NOMO-1 treated with DMSO at 0.1 percent for 48 hours (cell line): ENCODE measurements around the gene SEMA4G.

Experiments used
- DNase-seq: peaks from one replicate; lab custom pipeline; 2025; ENCODE audit not compliant: unreplicated experiment; lab: John Stamatoyannopoulos, UW

Gene SEMA4G, protein sequence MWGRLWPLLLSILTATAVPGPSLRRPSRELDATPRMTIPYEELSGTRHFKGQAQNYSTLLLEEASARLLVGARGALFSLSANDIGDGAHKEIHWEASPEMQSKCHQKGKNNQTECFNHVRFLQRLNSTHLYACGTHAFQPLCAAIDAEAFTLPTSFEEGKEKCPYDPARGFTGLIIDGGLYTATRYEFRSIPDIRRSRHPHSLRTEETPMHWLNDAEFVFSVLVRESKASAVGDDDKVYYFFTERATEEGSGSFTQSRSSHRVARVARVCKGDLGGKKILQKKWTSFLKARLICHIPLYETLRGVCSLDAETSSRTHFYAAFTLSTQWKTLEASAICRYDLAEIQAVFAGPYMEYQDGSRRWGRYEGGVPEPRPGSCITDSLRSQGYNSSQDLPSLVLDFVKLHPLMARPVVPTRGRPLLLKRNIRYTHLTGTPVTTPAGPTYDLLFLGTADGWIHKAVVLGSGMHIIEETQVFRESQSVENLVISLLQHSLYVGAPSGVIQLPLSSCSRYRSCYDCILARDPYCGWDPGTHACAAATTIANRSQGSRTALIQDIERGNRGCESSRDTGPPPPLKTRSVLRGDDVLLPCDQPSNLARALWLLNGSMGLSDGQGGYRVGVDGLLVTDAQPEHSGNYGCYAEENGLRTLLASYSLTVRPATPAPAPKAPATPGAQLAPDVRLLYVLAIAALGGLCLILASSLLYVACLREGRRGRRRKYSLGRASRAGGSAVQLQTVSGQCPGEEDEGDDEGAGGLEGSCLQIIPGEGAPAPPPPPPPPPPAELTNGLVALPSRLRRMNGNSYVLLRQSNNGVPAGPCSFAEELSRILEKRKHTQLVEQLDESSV

GRCh38 chr10:100969187-100970075, at the start of gene SEMA4G:
SEMA4G (plus strand) TSS chr10:100969504; CDS start chr10:100972913, 3,409 bp downstream.
- DNase-seq = no peak

DNA sequence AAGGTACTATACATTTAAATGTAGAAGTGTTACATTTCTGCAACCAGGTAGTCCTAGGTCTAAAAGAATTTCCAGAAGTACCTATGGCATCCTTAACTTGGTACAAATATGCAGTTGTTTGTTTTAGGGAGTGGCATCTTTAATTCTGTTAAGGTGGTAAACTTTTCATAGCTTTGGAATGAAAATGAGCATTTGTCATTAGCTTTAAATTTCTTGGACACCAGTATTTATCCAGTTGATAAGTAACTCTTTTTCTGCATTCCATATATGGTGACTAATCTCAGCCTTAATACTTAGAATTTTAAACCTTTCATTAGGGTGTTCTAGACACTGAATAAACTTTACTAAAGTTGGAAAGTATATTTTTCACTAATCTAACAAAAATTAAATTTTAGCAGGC, 45.7 kb upstream of the SEMA4G start:
- no peak for DNase-seq

DNA sequence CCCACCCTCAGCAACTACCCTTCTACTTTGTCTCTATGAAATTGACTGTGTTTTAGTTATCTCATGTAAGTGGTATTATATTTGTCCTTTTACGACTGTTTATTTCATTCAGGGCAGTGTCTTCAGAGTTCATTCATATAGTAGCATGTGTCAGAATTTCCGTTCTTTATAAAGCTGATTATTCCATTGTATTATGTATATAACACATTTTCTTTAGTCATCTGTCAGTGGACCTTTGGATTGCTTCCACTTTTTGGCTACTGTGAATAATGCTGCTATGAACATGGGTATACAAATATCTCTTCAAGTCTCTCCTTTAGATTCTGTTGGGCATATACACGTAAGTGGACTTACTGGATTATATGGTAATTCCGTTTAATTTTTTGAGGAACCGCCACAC, 42.0 kb upstream of the SEMA4G start:
- DNase-seq = no peak

- no peak for DNase-seq
These were observed 41.3 kb upstream of the SEMA4G start for GRCh38 chr10:100928039-100928438.

GRCh38 chr10:100930368-100930767, 38.9 kb upstream of the SEMA4G start:
- DNase-seq = no peak

- peak; percentile 5 for DNase-seq
These were observed 35.1 kb upstream of the SEMA4G start for GRCh38 chr10:100934084-100934659.

DNA sequence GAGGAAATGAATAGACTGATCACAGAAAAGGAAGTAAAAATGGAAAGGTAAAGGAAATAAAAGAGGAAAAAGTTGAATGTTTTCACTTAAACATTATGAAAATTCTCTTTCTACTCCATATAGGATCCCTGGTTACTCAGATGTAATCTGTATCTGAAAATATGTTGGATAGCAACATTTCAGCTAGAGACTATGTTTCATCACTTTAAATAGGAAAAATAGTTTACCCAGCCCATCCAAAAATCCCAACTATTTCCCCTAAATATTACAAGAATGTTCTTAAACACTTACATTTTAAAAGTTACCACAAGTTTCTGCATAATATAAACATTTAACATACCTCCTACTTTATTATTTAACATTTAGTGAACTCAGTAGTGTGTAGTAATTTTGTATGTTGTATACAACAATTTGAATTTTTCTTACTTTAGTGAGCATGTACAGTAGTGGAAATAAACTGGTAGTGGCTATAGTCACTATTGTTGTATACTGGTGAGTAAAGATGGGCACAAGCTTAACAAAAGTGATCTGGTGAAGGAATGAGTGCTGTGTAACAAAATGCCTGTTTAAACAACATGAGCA, 29.4 kb upstream of the SEMA4G start:
- no peak for DNase-seq

DNA sequence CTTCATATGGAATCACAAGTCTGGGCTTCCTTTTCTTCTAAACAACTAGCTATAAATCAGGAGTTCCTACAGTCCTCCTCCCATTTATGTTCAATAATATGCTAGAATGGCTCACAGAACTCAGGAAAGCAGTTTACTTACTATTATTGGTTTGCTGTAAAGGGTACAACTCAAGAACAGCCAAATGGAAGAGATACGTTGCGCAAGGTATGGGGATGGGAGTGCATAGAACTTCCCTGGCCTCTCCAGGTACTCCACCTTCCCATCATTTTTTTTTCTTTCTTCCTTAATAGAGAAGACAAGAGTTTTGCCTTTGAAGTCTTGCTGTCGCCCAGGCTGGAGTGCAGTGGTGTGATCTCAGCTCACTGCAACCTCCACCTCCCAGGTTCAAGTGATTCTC, 27.1 kb upstream of the SEMA4G start:
- no peak for DNase-seq

GRCh38 chr10:100943508-100943907, 25.8 kb upstream of the SEMA4G start:
- no peak for DNase-seq

DNA sequence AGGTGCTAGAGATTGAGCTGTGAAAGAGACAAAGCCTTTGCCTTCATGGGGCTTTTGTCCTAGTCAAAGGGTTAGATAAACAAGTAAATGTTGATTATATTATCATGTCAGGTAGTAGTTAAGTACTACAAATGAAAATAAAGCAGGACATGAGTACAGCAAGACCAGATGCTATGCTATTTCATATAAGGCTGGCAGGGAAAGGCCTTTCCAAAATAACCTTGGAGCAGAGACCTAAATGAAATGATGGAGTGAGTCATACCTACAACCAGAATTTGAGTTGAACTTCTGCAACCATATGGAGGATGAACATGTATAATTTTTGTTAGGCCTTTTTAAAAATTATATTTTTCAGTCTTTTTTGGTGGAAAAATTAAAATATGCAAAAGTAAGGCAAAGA, 23.6 kb upstream of the SEMA4G start:
- DNase-seq = no peak

GRCh38 chr10:100948916-100949315, 20.4 kb upstream of the SEMA4G start:
- no peak for DNase-seq

DNA sequence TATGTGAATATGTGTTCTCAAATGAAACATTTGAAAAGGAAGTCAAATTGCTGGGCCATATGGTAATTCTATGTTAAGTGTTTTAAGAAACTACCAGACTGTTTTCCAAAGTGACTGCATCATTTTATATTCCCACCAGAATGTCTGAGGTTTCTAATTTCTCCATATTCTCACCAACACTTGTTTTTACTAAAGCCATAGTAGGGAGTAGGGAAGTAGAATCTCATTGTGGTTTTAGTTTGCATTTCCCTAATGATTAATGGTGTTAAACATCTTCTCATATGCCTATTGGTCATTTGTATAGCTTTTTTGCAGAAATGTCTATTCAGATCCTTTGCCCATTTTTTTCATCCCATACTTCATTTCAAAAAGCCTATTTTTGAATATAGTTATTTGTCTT, 9.1 kb upstream of the SEMA4G start:
- no peak for DNase-seq

GRCh38 chr10:100962351-100963080, 6.8 kb upstream of the SEMA4G start:
- no peak for DNase-seq

GRCh38 chr10:100963826-100964225, 5.5 kb upstream of the SEMA4G start:
- DNase-seq = no peak

DNA sequence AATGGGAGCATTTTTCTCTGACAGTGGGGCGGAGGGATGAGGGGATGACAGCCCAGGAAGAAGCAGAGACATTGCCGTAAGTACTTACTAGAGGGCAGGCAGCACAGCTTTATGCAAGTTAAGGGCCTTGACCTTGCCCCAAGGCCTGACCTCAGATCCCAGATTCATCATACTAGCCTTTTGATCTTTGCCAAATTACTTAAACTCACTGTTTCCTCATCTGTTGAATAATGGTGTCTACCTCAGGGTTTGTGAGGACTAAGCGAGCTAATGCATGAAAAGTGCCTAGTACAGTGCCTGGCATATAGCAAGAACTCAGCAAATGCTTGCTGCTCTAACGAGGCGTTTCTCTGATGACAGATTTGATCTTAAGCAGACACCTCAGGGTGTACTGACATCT, 3.5 kb upstream of the SEMA4G start:
- DNase-seq = no peak

- no peak for DNase-seq
These were observed 2.4 kb upstream of the SEMA4G start for GRCh38 chr10:100966887-100967286.

DNA sequence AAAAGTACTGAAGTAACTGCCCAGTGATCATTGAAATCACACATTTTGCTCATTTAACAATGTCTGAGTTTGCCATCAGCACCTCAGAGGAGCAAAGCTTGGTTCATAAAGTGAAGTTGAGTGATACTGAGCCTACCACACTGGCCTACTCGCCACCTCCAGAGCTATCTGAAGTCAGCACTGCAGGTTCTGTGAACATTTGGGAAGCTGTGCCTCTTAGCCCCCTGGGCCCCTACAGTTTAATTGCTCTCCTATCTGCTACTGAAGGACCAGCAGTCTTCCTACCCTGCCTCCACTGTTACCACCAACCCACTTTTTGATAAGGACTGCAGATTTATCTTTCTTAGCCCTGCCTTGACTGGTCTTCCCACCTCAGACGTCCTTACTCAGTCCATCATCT, 2.0 kb upstream of the SEMA4G start:
- no peak for DNase-seq

DNA sequence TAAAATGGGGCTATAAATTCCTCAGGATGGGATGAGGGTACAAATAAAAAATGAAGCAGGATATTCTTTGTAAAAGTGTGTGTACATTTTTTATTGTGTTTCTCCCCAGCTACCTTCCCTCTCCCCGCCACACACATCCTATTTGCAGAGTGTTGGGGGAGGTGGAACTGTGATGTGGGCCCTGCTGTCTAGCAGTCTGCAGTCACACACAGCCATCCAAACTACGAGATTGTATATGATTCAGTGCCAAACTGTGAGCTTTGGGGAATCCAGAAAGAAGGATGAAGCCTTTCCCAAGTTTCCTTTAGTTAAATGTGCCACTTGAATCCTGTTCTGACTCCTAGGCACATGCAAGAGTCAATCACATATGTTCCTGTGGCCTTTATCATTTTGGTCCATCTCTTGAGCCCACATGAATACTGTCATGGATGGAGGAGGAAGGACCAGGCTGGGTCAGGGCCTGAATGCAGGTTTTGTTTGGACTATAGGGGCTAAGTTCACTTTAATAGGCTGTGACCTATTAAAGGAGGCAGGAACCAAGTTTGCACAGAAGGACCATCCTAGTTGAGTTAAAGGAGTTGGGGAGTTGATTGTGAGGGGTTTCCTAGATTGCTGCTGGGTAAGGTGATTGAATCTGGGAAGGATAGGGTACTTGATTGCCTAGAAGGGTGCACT, 1.1 kb upstream of the SEMA4G start:
- no peak for DNase-seq

GRCh38 chr10:100968863-100969186, 479 bp upstream of the SEMA4G start:
- no peak for DNase-seq
